Esophagus muscularis mucosa (tissue), 4 donors: ENCODE measurements around the gene RALGAPA1. TPM values are rescaled to one million over a fixed set of nuclear protein-coding genes. Genes with fewer than 3 reads are reported as not detected.

Experiments used
- DNase-seq: peaks from one replicate; pipeline ENCODE4 v3.0.0-alpha.2; 2017; ENCODE audit errors: extremely low spot score
- H3K27ac ChIP-seq, 4 donors: fragments of 200-600 bp; sonication (generic); replicated peaks in 1 of 4; 1 replicate in 3 of 4; 2 replicates in 1 of 4; pipeline ENCODE4 v1.5.1; 2016 to 2019; ENCODE audit warnings: mild to moderate bottlenecking in 1 of 4
- H3K27me3 ChIP-seq, 4 donors: fragments of 200-600 bp; sonication (generic); one replicate each; pipeline versions ENCODE4 v1.5.1 to v1.6.0; 2016 to 2019
- H3K36me3 ChIP-seq, 4 donors: fragments of 200-600 bp; sonication (generic); one replicate each; pipeline ENCODE4 v1.5.1; 2016 to 2019
- H3K4me1 ChIP-seq, 4 donors: fragments of 200-600 bp; sonication (generic); one replicate each; pipeline ENCODE4 v1.5.1; 2016 to 2019
- H3K4me3 ChIP-seq, 4 donors: fragments of 200-600 bp; sonication (generic); 1 replicate in 2 of 4; 2 replicates in 2 of 4; pipeline ENCODE4 v1.5.1; 2016 to 2019; ENCODE audit warnings: mild to moderate bottlenecking in 4 of 4, moderate library complexity in 1 of 4
- H3K9me3 ChIP-seq, 4 donors: fragments of 200-600 bp; sonication (generic); 1 replicate in 3 of 4; 2 replicates in 1 of 4; pipeline ENCODE4 v1.5.1; 2016 to 2019
- EP300 ChIP-seq: sonication (generic); formaldehyde crosslinking; IDR thresholded peaks from one replicate; pipeline ENCODE4 v1.6.1; 2017; ENCODE audit warnings: antibody characterized with exemption
- POLR2A ChIP-seq: fragments of 450-650 bp; IDR thresholded peaks from one replicate; pipeline ENCODE4 v1.6.1; 2017; ENCODE audit warnings: antibody characterized with exemption, moderate library complexity, mild to moderate bottlenecking, low read depth
- POLR2AphosphoS5 ChIP-seq, 2 donors: sonication (generic); formaldehyde crosslinking; IDR thresholded peaks; one replicate each; pipeline ENCODE4 v1.6.1; 2017; ENCODE audit warnings: antibody characterized with exemption in 2 of 2
- WGBS: methylation state at CpG from one replicate; pipeline ENCODE4 v1.1.5; 2018; 5-methylcytosine and 5-hydroxymethylcytosine counted together
- intact Hi-C: fragments of 100-400 bp; cut with DNase I; formaldehyde crosslinking; loops from one replicate; pipeline ENCODE4 v1.15.1; 2023
- total RNA-seq, 4 donors: library from RNA; depleted of rRNA; stranded (reverse); fragments of >200 nt; gene quantifications; one replicate each; pipeline versions ENCODE4 v1.1.0 to v1.2.1, GENCODE V29; 2016
- TF ChIP-seq, protein P1 (sequence below), 3 experiments: fragments of 200-600 bp in 2 of 3; fragments of 450-650 bp in 1 of 3; sonication (generic) in 2 of 3; IDR thresholded peaks; one replicate each; pipeline ENCODE4 v1.5.1; 2017 to 2019; ENCODE audit warnings: antibody characterized with exemption in 3 of 3, mild to moderate bottlenecking in 2 of 3, moderate library complexity in 1 of 3

RALGAPA1 gene
- total RNA-seq, 4 donors from 2014 or later, result 48.2 to 77.7 (median 52.1) TPM

DNA sequence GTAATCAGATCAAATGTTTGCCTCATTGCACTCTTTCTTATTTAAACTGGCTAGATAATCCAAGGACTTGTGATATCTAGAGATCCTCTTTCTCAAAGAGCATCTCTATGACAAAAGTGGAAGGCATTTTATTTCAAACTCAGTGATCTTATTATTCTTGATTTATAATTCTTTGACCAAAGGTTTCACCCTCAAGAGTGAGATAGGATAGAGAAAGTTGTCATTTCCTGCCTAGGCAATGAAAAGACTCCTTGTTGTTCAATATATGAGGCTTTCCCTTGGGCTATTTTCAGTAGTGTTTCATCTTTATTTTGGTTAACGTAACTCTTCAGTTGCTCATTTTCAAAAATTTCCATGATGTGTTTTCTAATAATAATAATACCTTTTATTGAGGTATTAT is 293.2 kb downstream of the RALGAPA1 start:
- no peak for DNase-seq
- Histone ChIP-seq H3K4me1 (no peaks in the 10 kb centered on the region), H3K27me3 (peaks cover 0 to 3% (median 0%) of the 10 kb centered on the region in 4 donors), H3K27ac (no peak overlapping the region), H3K36me3 (no peaks in the 10 kb centered on the region), H3K4me3 (no peak overlapping the region), H3K9me3 (no peaks in the 10 kb centered on the region)
- TF ChIP-seq, protein P1, sequence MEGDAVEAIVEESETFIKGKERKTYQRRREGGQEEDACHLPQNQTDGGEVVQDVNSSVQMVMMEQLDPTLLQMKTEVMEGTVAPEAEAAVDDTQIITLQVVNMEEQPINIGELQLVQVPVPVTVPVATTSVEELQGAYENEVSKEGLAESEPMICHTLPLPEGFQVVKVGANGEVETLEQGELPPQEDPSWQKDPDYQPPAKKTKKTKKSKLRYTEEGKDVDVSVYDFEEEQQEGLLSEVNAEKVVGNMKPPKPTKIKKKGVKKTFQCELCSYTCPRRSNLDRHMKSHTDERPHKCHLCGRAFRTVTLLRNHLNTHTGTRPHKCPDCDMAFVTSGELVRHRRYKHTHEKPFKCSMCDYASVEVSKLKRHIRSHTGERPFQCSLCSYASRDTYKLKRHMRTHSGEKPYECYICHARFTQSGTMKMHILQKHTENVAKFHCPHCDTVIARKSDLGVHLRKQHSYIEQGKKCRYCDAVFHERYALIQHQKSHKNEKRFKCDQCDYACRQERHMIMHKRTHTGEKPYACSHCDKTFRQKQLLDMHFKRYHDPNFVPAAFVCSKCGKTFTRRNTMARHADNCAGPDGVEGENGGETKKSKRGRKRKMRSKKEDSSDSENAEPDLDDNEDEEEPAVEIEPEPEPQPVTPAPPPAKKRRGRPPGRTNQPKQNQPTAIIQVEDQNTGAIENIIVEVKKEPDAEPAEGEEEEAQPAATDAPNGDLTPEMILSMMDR (IDR thresholded peaks at IDR 0.05), result no peak
- no peak for TF ChIP-seq POLR2A
- TF ChIP-seq EP300, result no peak
- TF ChIP-seq POLR2AphosphoS5 (IDR thresholded peaks at IDR 0.05), result no peak
- intact Hi-C loops, result no loop called here
- 73% methylated on average over 1 of the region's 1 CpG for WGBS

DNA sequence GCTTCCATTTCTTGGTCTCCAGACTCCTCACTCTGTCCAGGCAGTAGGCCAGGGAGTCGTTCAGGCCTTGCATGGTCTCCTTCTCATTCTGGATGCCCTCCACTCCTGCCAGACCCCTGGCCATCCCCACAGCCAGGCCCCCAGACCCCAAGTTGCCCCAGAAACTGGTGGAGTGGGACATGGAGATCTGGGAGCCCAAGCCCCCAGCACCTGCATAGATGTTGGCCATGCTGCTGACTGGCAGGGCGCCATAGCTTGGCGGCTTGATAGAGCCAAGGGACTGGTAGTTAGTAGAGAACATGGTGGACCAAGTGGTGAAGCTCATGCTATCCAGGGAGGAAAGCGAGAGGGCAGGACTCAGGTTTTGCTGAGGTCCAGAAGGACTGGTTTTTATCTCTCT is 296.3 kb downstream of the RALGAPA1 start:
- H3K9me3 ChIP-seq, result no peaks in the 10 kb centered on the region
- no peak for DNase-seq
- no peaks in the 10 kb centered on the region for H3K4me1 ChIP-seq
- H3K36me3 ChIP-seq, result no peaks in the 10 kb centered on the region
- TF ChIP-seq EP300 (no peak), POLR2A (no peak), POLR2AphosphoS5 (IDR thresholded peaks at IDR 0.05) (no peak)
- TF ChIP-seq, protein P1 (IDR thresholded peaks at IDR 0.05), result no peak
- no peak overlapping the region for H3K4me3 ChIP-seq
- WGBS, result 84% methylated on average over 4 of the region's 4 CpGs
- no peak overlapping the region for H3K27ac ChIP-seq
- intact Hi-C loops, result no loop called here
- H3K27me3 ChIP-seq, result peaks cover 0 to 3% (median 0%) of the 10 kb centered on the region in 4 donors

DNA sequence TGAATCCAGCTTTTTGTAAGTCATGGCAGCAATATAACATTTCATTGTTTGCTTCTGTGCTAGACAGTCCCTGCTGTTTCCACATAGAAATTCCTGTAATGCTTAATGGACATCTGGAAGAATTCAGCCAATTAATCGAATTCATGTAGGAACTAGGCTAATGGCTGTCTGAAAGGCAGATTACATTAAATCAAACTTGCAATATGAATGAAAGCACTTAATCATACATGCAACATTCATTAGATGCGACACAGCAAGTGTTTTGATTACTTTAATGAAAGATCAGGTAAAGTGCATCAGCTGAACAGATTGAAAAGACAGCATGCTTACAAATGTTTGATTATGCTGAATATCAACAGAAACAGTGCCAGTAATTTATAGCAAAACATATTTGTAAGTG is 299.2 kb downstream of the RALGAPA1 start:
- 89% methylated on average over 2 of the region's 2 CpGs for WGBS
- H3K27ac ChIP-seq, result no peak overlapping the region
- no peaks in the 10 kb centered on the region for H3K36me3 ChIP-seq
- no peaks in the 10 kb centered on the region for H3K9me3 ChIP-seq
- intact Hi-C loops, result no loop called here
- no peak for DNase-seq
- TF ChIP-seq, protein P1 (IDR thresholded peaks at IDR 0.05), result no peak
- TF ChIP-seq EP300, result no peak
- no peak for TF ChIP-seq POLR2AphosphoS5 (IDR thresholded peaks at IDR 0.05)
- TF ChIP-seq POLR2A, result no peak
- H3K27me3 ChIP-seq, result peaks cover 0 to 3% (median 0%) of the 10 kb centered on the region in 4 donors
- H3K4me3 ChIP-seq, result no peak overlapping the region
- no peaks in the 10 kb centered on the region for H3K4me1 ChIP-seq

DNA sequence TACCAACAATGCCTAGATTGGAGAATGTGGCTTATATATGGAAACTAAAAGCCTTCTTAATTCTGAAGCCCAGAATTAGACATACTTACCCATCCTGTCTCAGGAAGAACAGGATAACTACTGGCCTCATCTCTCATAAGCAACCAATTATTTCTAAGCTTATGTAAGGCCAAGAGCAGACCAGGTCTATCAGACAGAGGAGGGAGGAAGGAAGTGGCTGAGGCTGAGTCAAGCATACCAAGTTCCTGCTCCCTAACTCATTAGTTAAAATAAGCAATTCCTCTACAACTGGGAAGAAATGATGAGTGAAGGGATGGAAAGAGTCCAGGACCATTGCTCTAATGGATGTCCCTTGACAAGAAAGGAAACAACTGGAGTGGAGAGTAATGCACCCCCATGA is 302.2 kb downstream of the RALGAPA1 start:
- no peaks in the 10 kb centered on the region for H3K36me3 ChIP-seq
- H3K4me1 ChIP-seq, result no peaks in the 10 kb centered on the region
- no peak overlapping the region for H3K4me3 ChIP-seq
- H3K27me3 ChIP-seq, result peaks cover 0 to 3% (median 0%) of the 10 kb centered on the region in 4 donors
- H3K9me3 ChIP-seq, result no peaks in the 10 kb centered on the region
- intact Hi-C loops, result no loop called here
- no peak overlapping the region for H3K27ac ChIP-seq
- DNase-seq, result no peak
- TF ChIP-seq EP300, result no peak
- TF ChIP-seq, protein P1 (IDR thresholded peaks at IDR 0.05), result no peak
- no peak for TF ChIP-seq POLR2A
- no peak for TF ChIP-seq POLR2AphosphoS5 (IDR thresholded peaks at IDR 0.05)

DNA sequence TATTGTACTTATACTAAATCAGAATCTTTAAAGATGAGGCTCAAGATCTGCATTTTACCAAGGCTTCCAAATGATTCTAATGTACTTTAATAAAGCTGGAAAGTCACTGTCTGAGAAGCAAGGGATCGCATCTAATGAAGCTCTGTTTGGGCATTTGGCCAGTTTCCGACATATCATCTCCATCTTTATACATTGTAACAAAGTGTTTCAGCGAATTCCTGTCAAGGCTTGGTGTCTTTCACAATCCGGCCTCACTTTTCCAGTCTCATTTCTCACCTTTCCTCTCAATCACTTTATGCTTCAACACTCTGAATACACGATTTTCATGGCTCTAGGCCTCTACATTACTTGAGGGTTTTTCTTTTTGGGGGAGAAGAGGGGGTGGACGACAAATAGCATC is 302.6 kb downstream of the RALGAPA1 start:
- TF ChIP-seq POLR2AphosphoS5 (IDR thresholded peaks at IDR 0.05) (no peak), POLR2A (no peak), EP300 (no peak)
- TF ChIP-seq, protein P1 (IDR thresholded peaks at IDR 0.05), result no peak
- Histone ChIP-seq H3K4me3 (no peak overlapping the region), H3K36me3 (no peaks in the 10 kb centered on the region), H3K9me3 (no peaks in the 10 kb centered on the region), H3K27ac (no peak overlapping the region), H3K4me1 (no peaks in the 10 kb centered on the region), H3K27me3 (peaks cover 0 to 3% (median 0%) of the 10 kb centered on the region in 4 donors)
- no peak for DNase-seq
- intact Hi-C loops, result no loop called here
- 72% methylated on average over 6 of the region's 6 CpGs for WGBS
